RWPE1 (cell line): ENCODE results near the gene CPOX.

ENCODE experiments used
- CTCF ChIA-PET: fragments of 350-600 bp; sonication (Branson Sonifier 250); formaldehyde crosslinking; extraction: SDS; loops from one replicate; lab custom pipeline; 2021; lab: Yijun Ruan, JAX
- POLR2A ChIA-PET: fragments of 400-600 bp; formaldehyde crosslinking; extraction: SDS; loops from one replicate; lab custom pipeline; 2020; ENCODE audit warnings: antibody characterized with exemption; ENCODE audit not compliant: low non-redundant PET; lab: Yijun Ruan, JAX
- DNase-seq: peaks from one replicate; pipeline ENCODE4 v3.0.0; 2012; ENCODE audit warnings: low spot score
- H3K27ac ChIP-seq: fragments of 450-650 bp; 2 replicates; pipeline ENCODE4 v1.5.1; 2017
- TF ChIP-seq, protein P1 (sequence below): fragments of 450-650 bp; conservative IDR thresholded peaks from 2 replicates; pipeline ENCODE4 v1.5.1; 2017; ENCODE audit warnings: low read depth, mild to moderate bottlenecking

The CPOX gene

DNA sequence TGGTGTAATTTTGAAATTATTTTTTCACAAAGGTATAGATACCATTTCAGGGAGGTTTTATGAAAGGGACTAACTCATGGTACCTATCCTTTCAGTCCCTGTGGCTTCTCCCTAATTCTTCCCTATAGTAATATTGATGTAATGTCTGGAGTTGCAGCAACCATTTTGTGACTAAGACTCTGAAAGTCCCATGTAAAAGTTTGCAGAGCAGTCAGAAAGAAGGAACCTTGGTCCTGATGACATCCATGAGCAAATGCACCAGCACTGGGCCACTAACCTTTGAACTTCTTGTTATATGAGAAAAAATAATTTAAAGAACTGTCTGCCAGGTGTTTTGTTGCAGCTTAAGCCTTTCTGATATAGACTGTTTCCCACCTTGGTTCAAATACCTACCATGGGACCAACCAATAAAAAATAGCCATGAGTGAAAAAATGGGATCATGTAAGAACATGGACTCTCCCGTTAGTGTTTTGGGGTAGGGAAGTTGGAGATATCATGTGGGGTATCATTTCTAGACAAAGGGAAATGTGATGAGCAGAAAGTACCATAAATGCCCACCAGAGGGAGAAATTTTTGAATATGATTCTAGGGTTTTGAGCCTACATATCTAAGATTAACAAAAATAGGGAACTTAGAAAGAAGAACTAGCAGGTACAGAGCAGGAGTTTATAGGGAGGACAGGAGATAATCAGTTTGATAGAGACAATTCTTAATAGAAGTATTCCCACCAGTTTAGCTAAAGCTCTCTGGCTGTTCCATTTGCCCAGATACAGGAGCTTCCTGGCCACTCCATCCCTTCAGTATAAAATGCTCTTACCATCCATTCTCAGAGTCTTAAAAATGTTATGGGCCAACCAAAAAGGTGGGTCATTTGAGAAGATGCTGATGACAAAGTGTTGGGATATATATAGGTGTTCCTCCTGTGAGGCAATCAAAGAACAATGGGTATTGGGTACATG, 3.4 kb upstream of the CPOX start:
- ChIA-PET CTCF (interaction anchor here (0.7 to 2.5 kb wide), 4 partner anchors 10 to 224 kb away, joined by 4 to 12 read pairs (median 4); no protein-coding TSS in a partner anchor), POLR2A (no interaction called here)

GRCh38 chr3:98596087-98596486, 2.7 kb upstream of the CPOX start:
- TF ChIP-seq, protein P1, sequence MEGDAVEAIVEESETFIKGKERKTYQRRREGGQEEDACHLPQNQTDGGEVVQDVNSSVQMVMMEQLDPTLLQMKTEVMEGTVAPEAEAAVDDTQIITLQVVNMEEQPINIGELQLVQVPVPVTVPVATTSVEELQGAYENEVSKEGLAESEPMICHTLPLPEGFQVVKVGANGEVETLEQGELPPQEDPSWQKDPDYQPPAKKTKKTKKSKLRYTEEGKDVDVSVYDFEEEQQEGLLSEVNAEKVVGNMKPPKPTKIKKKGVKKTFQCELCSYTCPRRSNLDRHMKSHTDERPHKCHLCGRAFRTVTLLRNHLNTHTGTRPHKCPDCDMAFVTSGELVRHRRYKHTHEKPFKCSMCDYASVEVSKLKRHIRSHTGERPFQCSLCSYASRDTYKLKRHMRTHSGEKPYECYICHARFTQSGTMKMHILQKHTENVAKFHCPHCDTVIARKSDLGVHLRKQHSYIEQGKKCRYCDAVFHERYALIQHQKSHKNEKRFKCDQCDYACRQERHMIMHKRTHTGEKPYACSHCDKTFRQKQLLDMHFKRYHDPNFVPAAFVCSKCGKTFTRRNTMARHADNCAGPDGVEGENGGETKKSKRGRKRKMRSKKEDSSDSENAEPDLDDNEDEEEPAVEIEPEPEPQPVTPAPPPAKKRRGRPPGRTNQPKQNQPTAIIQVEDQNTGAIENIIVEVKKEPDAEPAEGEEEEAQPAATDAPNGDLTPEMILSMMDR: no peak
- H3K27ac ChIP-seq: no peak overlapping the region
- no peak for DNase-seq
- ChIA-PET CTCF (interaction anchor here (0.7 to 2.5 kb wide), 4 partner anchors 11 to 225 kb away, joined by 4 to 12 read pairs (median 4); no protein-coding TSS in a partner anchor), POLR2A (no interaction called here)

More for the DNA sequence above, 3.4 kb upstream of the CPOX start:
- H3K27ac ChIP-seq: no peak overlapping the region
- DNase-seq: peak; percentile 32
- TF ChIP-seq, protein P1: peak; percentile 58

- TF ChIP-seq, protein P1: no peak
- no peak overlapping the region for H3K27ac ChIP-seq
- DNase-seq: no peak
- CTCF ChIA-PET: interaction anchor here (0.6 kb wide), 1 partner anchor 219 kb away, joined by 3 read pairs; no protein-coding TSS in a partner anchor
- POLR2A ChIA-PET: no interaction called here
These were observed 1.4 kb upstream of the CPOX start for GRCh38 chr3:98594628-98595324.

GRCh38 chr3:98592345-98592935, 971 bp downstream of the CPOX start:
- DNase-seq: no peak
- POLR2A ChIA-PET: no interaction called here
- peak overlapping the region; percentile 86 for H3K27ac ChIP-seq
- CTCF ChIA-PET: interaction anchor here (0.6 to 1.2 kb wide), 4 partner anchors 10 to 1728 kb away, joined by 3 to 5 read pairs (median 4); no protein-coding TSS in a partner anchor
- TF ChIP-seq, protein P1: no peak

GRCh38 chr3:98589331-98590036, 3.9 kb downstream of the CPOX start:
- ChIA-PET CTCF (interaction anchor here (0.6 to 0.7 kb wide), 2 partner anchors 8 to 367 kb away, joined by 4 to 5 read pairs; no protein-coding TSS in a partner anchor), POLR2A (no interaction called here)
- DNase-seq: no peak
- no peak overlapping the region for H3K27ac ChIP-seq
- TF ChIP-seq, protein P1: no peak
